ENCODE data around the gene CDC7.
"Not testable (repeated sequence)": the region's sequence is repeated elsewhere in the genome, so short reads cannot be mapped to it uniquely, and the experiment has no call there.

CDC7 gene

GRCh38 chr1:91500756-91501522, at the start of gene CDC7:
Gene CDC7 (plus strand): TSS chr1:91500851. CDS start chr1:91501717, 866 bp downstream.
- DNase-seq (ENCODE audit: low read depth): peak; percentile 85

GRCh38 chr1:91454136-91454535, 46.5 kb upstream of the CDC7 start:
- no peak for DNase-seq (ENCODE audit: low read depth)

GRCh38 chr1:91455334-91455733, 45.3 kb upstream of the CDC7 start:
- no peak for DNase-seq (ENCODE audit: low read depth)

- DNase-seq (ENCODE audit: low read depth): no peak
Measured at GRCh38 chr1:91455896-91456295, 44.8 kb upstream of the CDC7 start.

GRCh38 chr1:91465350-91465749, 35.3 kb upstream of the CDC7 start:
- DNase-seq (ENCODE audit: low read depth): not testable (repeated sequence)

GRCh38 chr1:91476533-91477217, 24.0 kb upstream of the CDC7 start:
- DNase-seq (ENCODE audit: low read depth): no peak

GRCh38 chr1:91487469-91487868, 13.2 kb upstream of the CDC7 start:
- DNase-seq (ENCODE audit: low read depth): no peak

- no peak for DNase-seq (ENCODE audit: low read depth)
Measured at GRCh38 chr1:91490501-91490900, 10.2 kb upstream of the CDC7 start.

GRCh38 chr1:91498035-91498434, 2.6 kb upstream of the CDC7 start:
- DNase-seq (ENCODE audit: low read depth): no peak

GRCh38 chr1:91498498-91499245, 2.0 kb upstream of the CDC7 start:
- DNase-seq (ENCODE audit: low read depth): no peak

GRCh38 chr1:91499346-91499745, 1.3 kb upstream of the CDC7 start:
- no peak for DNase-seq (ENCODE audit: low read depth)

GRCh38 chr1:91499904-91500755, 521 bp upstream of the CDC7 start:
- no peak for DNase-seq (ENCODE audit: low read depth)

- DNase-seq (ENCODE audit: low read depth): no peak
Measured at GRCh38 chr1:91501523-91501851, 836 bp downstream of the CDC7 start.

GRCh38 chr1:91501971-91502671, 1.5 kb downstream of the CDC7 start:
- DNase-seq (ENCODE audit: low read depth): no peak

GRCh38 chr1:91502672-91503184, 2.1 kb downstream of the CDC7 start:
- DNase-seq (ENCODE audit: low read depth): no peak

GRCh38 chr1:91503332-91503900, 2.8 kb downstream of the CDC7 start:
- DNase-seq (ENCODE audit: low read depth): no peak

- no peak for DNase-seq (ENCODE audit: low read depth)
Measured at GRCh38 chr1:91503975-91504530, 3.4 kb downstream of the CDC7 start.

- no peak for DNase-seq (ENCODE audit: low read depth)
Measured at GRCh38 chr1:91505086-91505485, 4.4 kb downstream of the CDC7 start.

- no peak for DNase-seq (ENCODE audit: low read depth)
Measured at GRCh38 chr1:91506071-91506470, 5.4 kb downstream of the CDC7 start.

- no peak for DNase-seq (ENCODE audit: low read depth)
Measured at GRCh38 chr1:91507328-91507727, 6.7 kb downstream of the CDC7 start.

- no peak for DNase-seq (ENCODE audit: low read depth)
Measured at GRCh38 chr1:91510754-91511153, 10.1 kb downstream of the CDC7 start.

All from stimulated activated CD4-positive, alpha-beta T cell treated with anti-CD3 and anti-CD28 coated beads, Interleukin-2, amount 100 ng/mL, for 4 hours (primary cell).